ENCODE measurements around the gene WDSUB1. TPM values are rescaled to one million over a fixed set of nuclear protein-coding genes. Genes with fewer than 3 reads are reported as not detected.

Gene WDSUB1
- total RNA-seq, 1 experiment from 2014 or later: 7.7 TPM

DNA sequence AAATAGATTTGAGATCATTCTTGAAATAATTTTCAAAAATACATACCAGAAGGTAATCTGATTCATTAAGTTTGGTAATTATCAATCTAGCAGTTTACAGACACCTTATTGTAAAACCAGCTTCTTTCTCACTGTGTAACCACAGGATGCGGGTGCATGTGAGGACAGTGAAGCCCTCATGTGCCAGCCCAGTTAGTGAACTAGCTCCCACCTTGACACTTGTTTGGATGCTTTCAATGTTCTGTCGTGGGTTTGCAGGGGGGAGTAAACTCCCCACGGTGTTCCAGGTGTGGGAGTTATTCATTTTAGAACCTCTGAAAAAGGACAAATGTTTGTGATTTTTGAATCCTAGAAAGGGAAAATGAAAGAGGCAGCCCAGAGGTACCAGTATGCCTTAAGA is 59.0 kb downstream of the WDSUB1 start:
- H3K4me3 ChIP-seq (ENCODE audit: low read depth in 2 of 2, low read length in 2 of 2): no peak overlapping the region
- H3K9me3 ChIP-seq (ENCODE audit: control insufficient read depth, insufficient read depth, low read depth, low read length): no peaks in the 10 kb centered on the region
- intact Hi-C loops (cut with micrococcal nuclease; ENCODE audit: unreplicated experiment): no loop called here
- POLR2A ChIA-PET: no interaction called here
- CTCF ChIA-PET: no interaction called here
- no peaks in the 10 kb centered on the region for H3K27me3 ChIP-seq (ENCODE audit: control insufficient read depth, insufficient read depth, low read length)
- TF ChIP-seq, protein P1, sequence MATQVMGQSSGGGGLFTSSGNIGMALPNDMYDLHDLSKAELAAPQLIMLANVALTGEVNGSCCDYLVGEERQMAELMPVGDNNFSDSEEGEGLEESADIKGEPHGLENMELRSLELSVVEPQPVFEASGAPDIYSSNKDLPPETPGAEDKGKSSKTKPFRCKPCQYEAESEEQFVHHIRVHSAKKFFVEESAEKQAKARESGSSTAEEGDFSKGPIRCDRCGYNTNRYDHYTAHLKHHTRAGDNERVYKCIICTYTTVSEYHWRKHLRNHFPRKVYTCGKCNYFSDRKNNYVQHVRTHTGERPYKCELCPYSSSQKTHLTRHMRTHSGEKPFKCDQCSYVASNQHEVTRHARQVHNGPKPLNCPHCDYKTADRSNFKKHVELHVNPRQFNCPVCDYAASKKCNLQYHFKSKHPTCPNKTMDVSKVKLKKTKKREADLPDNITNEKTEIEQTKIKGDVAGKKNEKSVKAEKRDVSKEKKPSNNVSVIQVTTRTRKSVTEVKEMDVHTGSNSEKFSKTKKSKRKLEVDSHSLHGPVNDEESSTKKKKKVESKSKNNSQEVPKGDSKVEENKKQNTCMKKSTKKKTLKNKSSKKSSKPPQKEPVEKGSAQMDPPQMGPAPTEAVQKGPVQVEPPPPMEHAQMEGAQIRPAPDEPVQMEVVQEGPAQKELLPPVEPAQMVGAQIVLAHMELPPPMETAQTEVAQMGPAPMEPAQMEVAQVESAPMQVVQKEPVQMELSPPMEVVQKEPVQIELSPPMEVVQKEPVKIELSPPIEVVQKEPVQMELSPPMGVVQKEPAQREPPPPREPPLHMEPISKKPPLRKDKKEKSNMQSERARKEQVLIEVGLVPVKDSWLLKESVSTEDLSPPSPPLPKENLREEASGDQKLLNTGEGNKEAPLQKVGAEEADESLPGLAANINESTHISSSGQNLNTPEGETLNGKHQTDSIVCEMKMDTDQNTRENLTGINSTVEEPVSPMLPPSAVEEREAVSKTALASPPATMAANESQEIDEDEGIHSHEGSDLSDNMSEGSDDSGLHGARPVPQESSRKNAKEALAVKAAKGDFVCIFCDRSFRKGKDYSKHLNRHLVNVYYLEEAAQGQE (IDR thresholded peaks at IDR 0.05; ENCODE audit: insufficient read depth in 1 of 2, low read depth in 2 of 2, low read length in 1 of 2): no peak
- TF ChIP-seq POLR2AphosphoS5 (IDR thresholded peaks at IDR 0.05; ENCODE audit: low read depth, low read length) (no peak), TCF7L2 (IDR thresholded peaks at IDR 0.05; ENCODE audit: low read depth, low read length) (no peak), SIN3A (IDR thresholded peaks at IDR 0.05; ENCODE audit: borderline replicate concordance, insufficient read depth, low read depth, low read length) (no peak), CTCF (IDR thresholded peaks at IDR 0.05) (no peak)
- ATAC-seq (no peak), DNase-seq (ENCODE audit: low read depth, low spot score) (no peak)
- H3K4me1 ChIP-seq (ENCODE audit: control insufficient read depth, insufficient read depth, low read length): no peaks in the 10 kb centered on the region
- in situ Hi-C loops (cut with HindIII; ENCODE audit: low pct_unique_long_range_greater_than_20kb, low sequenced_read_pairs): no loop called here
- no peak overlapping the region for H3K27ac ChIP-seq (ENCODE audit: low read length)
- peaks cover 13% of the 10 kb centered on the region for H3K36me3 ChIP-seq (ENCODE audit: control insufficient read depth, insufficient read depth, low read length)
- BruUV-seq (replicated peaks): no TSS peak

DNA sequence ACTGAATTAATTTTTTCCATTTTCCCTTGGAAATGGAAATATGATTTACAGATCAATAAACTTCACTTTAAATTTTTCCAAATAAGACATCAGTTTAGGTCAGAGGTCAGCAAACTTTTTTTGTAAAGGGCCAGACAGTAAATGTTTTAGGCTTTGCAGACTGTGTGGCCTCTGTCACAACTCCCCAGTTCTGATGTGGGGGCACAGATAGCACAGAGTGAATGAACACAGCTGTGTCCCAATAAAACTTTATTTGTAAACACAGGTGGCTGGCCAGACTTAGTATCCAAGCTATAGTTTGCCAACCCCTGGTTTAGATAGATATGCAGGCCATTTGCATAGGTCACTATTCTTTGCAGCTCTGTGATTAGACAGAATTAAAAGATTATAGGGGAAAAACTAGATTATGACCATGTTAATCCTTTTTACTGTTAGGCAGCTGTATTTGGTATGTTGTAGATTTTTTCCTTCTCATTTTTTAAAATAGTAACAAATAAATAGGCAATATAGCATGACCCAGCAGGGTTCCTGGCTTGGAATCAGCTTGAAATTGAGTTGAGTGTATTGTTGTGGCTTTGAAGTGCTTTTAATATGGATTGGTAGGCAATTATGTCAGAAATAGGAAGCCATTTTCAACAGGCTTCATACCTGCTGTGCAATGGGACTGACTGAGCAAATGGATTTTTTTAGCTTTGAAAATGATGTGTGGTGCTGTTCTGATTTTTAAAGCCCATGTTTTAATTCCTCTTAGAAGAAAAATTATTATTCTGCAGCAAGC is 59.7 kb downstream of the WDSUB1 start:
- DNase-seq (ENCODE audit: low read depth, low spot score) (no peak), ATAC-seq (no peak)
- no peaks in the 10 kb centered on the region for H3K4me1 ChIP-seq (ENCODE audit: control insufficient read depth, insufficient read depth, low read length)
- peaks cover 7% of the 10 kb centered on the region for H3K36me3 ChIP-seq (ENCODE audit: control insufficient read depth, insufficient read depth, low read length)
- ChIA-PET POLR2A (interaction anchor here (0.7 kb wide), 1 partner anchor 572 kb away, joined by 3 read pairs; no protein-coding TSS in a partner anchor), CTCF (no interaction called here)
- intact Hi-C loops (cut with micrococcal nuclease; ENCODE audit: unreplicated experiment) (no loop called here), in situ Hi-C loops (cut with HindIII; ENCODE audit: low pct_unique_long_range_greater_than_20kb, low sequenced_read_pairs) (no loop called here)
- no TSS peak for BruUV-seq (replicated peaks)
- H3K9me3 ChIP-seq (ENCODE audit: control insufficient read depth, insufficient read depth, low read depth, low read length): no peaks in the 10 kb centered on the region
- TF ChIP-seq TCF7L2 (IDR thresholded peaks at IDR 0.05; ENCODE audit: low read depth, low read length) (no peak), POLR2AphosphoS5 (IDR thresholded peaks at IDR 0.05; ENCODE audit: low read depth, low read length) (no peak), SIN3A (IDR thresholded peaks at IDR 0.05; ENCODE audit: borderline replicate concordance, insufficient read depth, low read depth, low read length) (no peak), CTCF (IDR thresholded peaks at IDR 0.05) (no peak)
- TF ChIP-seq, protein P1 (IDR thresholded peaks at IDR 0.05; ENCODE audit: insufficient read depth in 1 of 2, low read depth in 2 of 2, low read length in 1 of 2): no peak
- no peak overlapping the region for H3K4me3 ChIP-seq (ENCODE audit: low read depth in 2 of 2, low read length in 2 of 2)
- no peak overlapping the region for H3K27ac ChIP-seq (ENCODE audit: low read length)
- no peaks in the 10 kb centered on the region for H3K27me3 ChIP-seq (ENCODE audit: control insufficient read depth, insufficient read depth, low read length)
